Endothelial cell of umbilical vein (primary cell): ENCODE results near the gene POU2F3. TPM values are rescaled to one million over a fixed set of nuclear protein-coding genes. Genes with fewer than 3 reads are reported as not detected.

Experiments used
- BruUV-seq: library from RNA; stranded (reverse); fragments of 400-500 nt; replicated peaks from 2 replicates; lab custom pipeline; 2021; lab: Mats Ljungman, UMichigan
- CTCF ChIA-PET: fragments of 300-600, 350-600 bp; sonication (Branson Sonifier 250); formaldehyde crosslinking; loops from one replicate; lab custom pipeline; 2021; ENCODE audit warnings: antibody characterized with exemption, inconsistent platforms; lab: Charles Lee
- POLR2A ChIA-PET: fragments of 300-600, 350-600 bp; sonication (Branson Sonifier 250); formaldehyde crosslinking; loops from one replicate; lab custom pipeline; 2021; ENCODE audit warnings: antibody characterized with exemption, inconsistent platforms; lab: Charles Lee
- DNase-seq: peaks from one replicate; pipeline ENCODE4 v3.0.0-alpha.2; 2011; ENCODE audit warnings: low read depth, low spot score
- FAIRE-seq: peaks from 2 replicates; lab custom pipeline; 2011; peaks lifted over from hg19 to GRCh38; lab: Jason Lieb, UNC
- H2AFZ ChIP-seq: 2 replicates; pipeline ENCODE4 v1.6.0; 2012; ENCODE audit warnings: low read depth, low read length, control low read depth, inconsistent platforms
- H3K27ac ChIP-seq: 2 replicates; pipeline ENCODE4 v1.5.1; 2011; ENCODE audit warnings: low read depth, mild to moderate bottlenecking, control low read depth, low read length, moderate library complexity; ENCODE audit not compliant: insufficient read depth
- H3K27me3 ChIP-seq, 2 experiments: 2 replicates each; pipeline versions ENCODE4 v1.6.0 to v1.6.1; 2011; ENCODE audit warnings: low read length in 2 of 2, mixed read lengths in 1 of 2; ENCODE audit not compliant: control insufficient read depth in 2 of 2, insufficient read depth in 2 of 2
- H3K36me3 ChIP-seq, 2 experiments: 2 replicates in 1 of 2; 3 replicates in 1 of 2; pipeline ENCODE4 v1.5.1; 2011; ENCODE audit warnings: low read length in 2 of 2, mild to moderate bottlenecking in 1 of 2, moderate library complexity in 1 of 2; ENCODE audit not compliant: control insufficient read depth in 2 of 2, insufficient read depth in 2 of 2; ENCODE audit errors: extremely low read depth in 1 of 2
- H3K4me1 ChIP-seq: 3 replicates; pipeline ENCODE4 v1.5.1; 2011; ENCODE audit warnings: mild to moderate bottlenecking, low read length; ENCODE audit not compliant: control insufficient read depth, insufficient read depth; ENCODE audit errors: extremely low read depth
- H3K4me2 ChIP-seq: 2 replicates; pipeline ENCODE4 v1.6.1; 2011; ENCODE audit warnings: low read length, control low read depth, mixed read lengths; ENCODE audit not compliant: insufficient read depth
- H3K4me3 ChIP-seq, 3 experiments: fragments of 200-600 bp in 1 of 3; sonication (generic), shearing (Covaris generic) in 1 of 3; replicated peaks in 1 of 3; 2 replicates each; pipeline ENCODE4 v1.5.1; 2011 to 2016; ENCODE audit warnings: control low read depth in 3 of 3, low read length in 3 of 3, mild to moderate bottlenecking in 2 of 3, inconsistent platforms in 1 of 3, low read depth in 1 of 3, moderate library complexity in 1 of 3; ENCODE audit not compliant: insufficient read depth in 1 of 3
- H3K79me2 ChIP-seq: 2 replicates; pipeline ENCODE4 v1.6.0; 2012; ENCODE audit warnings: low read length, inconsistent platforms; ENCODE audit not compliant: control insufficient read depth, insufficient read depth
- H3K9ac ChIP-seq: replicated peaks from 2 replicates; pipeline ENCODE3; 2011; ENCODE audit warnings: low read length, control low read depth; ENCODE audit not compliant: insufficient read depth; ENCODE audit errors: extremely low read depth
- H3K9me1 ChIP-seq: replicated peaks from 3 replicates; pipeline ENCODE4 v1.6.0; 2011; ENCODE audit warnings: mild to moderate bottlenecking, low read length; ENCODE audit not compliant: control insufficient read depth, insufficient read depth; ENCODE audit errors: extremely low read depth
- H3K9me3 ChIP-seq: replicated peaks from 2 replicates; pipeline ENCODE4 v1.5.1; 2012; ENCODE audit warnings: low read length, inconsistent platforms; ENCODE audit not compliant: control insufficient read depth, insufficient read depth
- H4K20me1 ChIP-seq: replicated peaks from 2 replicates; pipeline ENCODE3; 2011; ENCODE audit warnings: mild to moderate bottlenecking, low read length; ENCODE audit not compliant: control insufficient read depth, insufficient read depth; ENCODE audit errors: extremely low read depth
- EZH2 ChIP-seq: IDR thresholded peaks from 2 replicates; pipeline ENCODE4 v1.6.1; 2012; ENCODE audit warnings: borderline replicate concordance, low read depth, mild to moderate bottlenecking, moderate library complexity, low read length, inconsistent platforms; ENCODE audit not compliant: severe bottlenecking
- FOS ChIP-seq: IDR thresholded peaks from 2 replicates; pipeline ENCODE4 v1.6.1; 2011; ENCODE audit warnings: mild to moderate bottlenecking, low read length, moderate library complexity, borderline replicate concordance; ENCODE audit not compliant: insufficient read depth
- GATA2 ChIP-seq: IDR thresholded peaks from 2 replicates; pipeline ENCODE4 v1.7.0; 2011; ENCODE audit warnings: low read depth, mild to moderate bottlenecking, moderate library complexity, mixed read lengths, low read length; ENCODE audit not compliant: insufficient read length, insufficient read depth
- JUN ChIP-seq: IDR thresholded peaks from 2 replicates; pipeline ENCODE4 v1.6.1; 2011; ENCODE audit warnings: borderline replicate concordance, low read depth; ENCODE audit not compliant: insufficient read length, insufficient read depth
- MYC ChIP-seq: IDR thresholded peaks from one replicate; pipeline ENCODE4 v1.6.1; 2011; ENCODE audit warnings: mild to moderate bottlenecking, low read depth, low read length
- POLR2A ChIP-seq: IDR thresholded peaks from 2 replicates; pipeline ENCODE4 v1.6.1; 2012; ENCODE audit warnings: low read depth, mild to moderate bottlenecking, control low read depth, low read length
- POLR2AphosphoS5 ChIP-seq: IDR thresholded peaks from 2 replicates; pipeline ENCODE4 v1.6.1; 2012; ENCODE audit warnings: low read depth, mild to moderate bottlenecking, control low read depth, low read length, moderate library complexity; ENCODE audit not compliant: insufficient read depth
- dilution Hi-C: fragments of 300-500 bp; cut with MboI; formaldehyde crosslinking; loops from one replicate; pipeline ENCODE4 v1.15.0; 2019; ENCODE audit warnings: low sequenced_read_pairs; ENCODE audit not compliant: extremely low pct_ligation_motif_present
- intact Hi-C: fragments of 100-400 bp; cut with micrococcal nuclease; formaldehyde crosslinking; loops from one replicate; pipeline ENCODE4 v1.10.0; 2022
- polyA plus RNA-seq, 4 experiments: library from polyadenylated mRNA; depleted of rRNA in 3 of 4; stranded (reverse) in 3 of 4; unstranded in 1 of 4; fragments of >200 nt; gene quantifications; 2 replicates each; pipeline versions ENCODE4 v1.2.1 to v1.2.3, GENCODE V29; 2011 to 2012; ENCODE audit warnings: missing spikeins in 1 of 4
- total RNA-seq: library from RNA; stranded (reverse); gene quantifications from 2 replicates; pipeline ENCODE4 v1.2.3, GENCODE V29; 2021
- TF ChIP-seq, protein P1 (sequence below), 2 donors: IDR thresholded peaks; 1 replicate in 1 of 2; 2 replicates in 1 of 2; pipeline ENCODE4 v1.5.1; 2011; ENCODE audit warnings: low read length in 2 of 2, mild to moderate bottlenecking in 2 of 2, moderate library complexity in 2 of 2, control low read depth in 1 of 2, inconsistent platforms in 1 of 2, low read depth in 1 of 2; ENCODE audit not compliant: insufficient read depth in 1 of 2; ENCODE audit errors: extremely low read depth in 1 of 2
- TF ChIP-seq, protein P2 (sequence below): IDR thresholded peaks from 2 replicates; pipeline ENCODE4 v1.6.1; 2011; ENCODE audit not compliant: insufficient read depth, insufficient read length

The POU2F3 gene
- total and polyA plus RNA-seq, 2 donors (not counting 3 experiments of a cell fraction or from before 2014, with no cell fraction given) = 0.06 TPM; not detected in 1

DNA sequence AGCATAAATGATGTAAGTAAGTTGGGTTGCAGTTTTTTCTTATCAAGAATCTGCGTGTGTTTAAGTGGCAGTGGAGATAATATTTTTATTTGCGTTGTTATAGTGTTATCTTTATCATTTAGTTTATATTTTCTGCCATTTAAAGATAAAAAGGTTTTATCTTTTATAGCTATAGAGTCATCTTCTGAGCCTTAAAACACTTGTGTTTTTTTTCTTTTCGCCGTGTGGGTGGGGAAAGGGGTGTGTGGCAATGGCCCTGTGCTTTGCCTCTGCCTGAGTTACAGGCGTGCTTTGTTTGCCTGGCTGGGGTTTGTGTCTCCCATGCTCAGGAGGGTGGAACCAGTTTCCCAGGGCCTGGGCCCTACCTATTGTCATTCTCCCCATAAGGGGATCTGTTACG is 112.5 kb downstream of the POU2F3 start:
- CTCF ChIA-PET = interaction anchor here (1.1 kb wide), 1 partner anchor 10 kb away, joined by 4 read pairs; no protein-coding TSS in a partner anchor
- no TSS peak for BruUV-seq
- intact Hi-C loops = no loop called here

More for the DNA sequence above, 112.5 kb downstream of the POU2F3 start:
- Histone ChIP-seq H3K9me3 (no peaks in the 10 kb centered on the region), H3K79me2 (peaks cover 96% of the 10 kb centered on the region), H2AFZ (no peak overlapping the region), H4K20me1 (peaks cover 10% of the 10 kb centered on the region), H3K4me1 (peaks cover 2% of the 10 kb centered on the region), H3K9me1 (no peaks in the 10 kb centered on the region), H3K27me3 (no peaks in the 10 kb centered on the region), H3K4me3 (no peak overlapping the region), H3K27ac (no peak overlapping the region), H3K9ac (no peak overlapping the region), H3K4me2 (no peak overlapping the region), H3K36me3 (peaks cover 0 to 3% of the 10 kb centered on the region in 2 experiments)
- no peak for DNase-seq
- TF ChIP-seq POLR2AphosphoS5 (no peak), EZH2 (no peak), FOS (no peak), MYC (no peak), POLR2A (no peak), JUN (no peak), GATA2 (no peak)
- TF ChIP-seq, protein P1, sequence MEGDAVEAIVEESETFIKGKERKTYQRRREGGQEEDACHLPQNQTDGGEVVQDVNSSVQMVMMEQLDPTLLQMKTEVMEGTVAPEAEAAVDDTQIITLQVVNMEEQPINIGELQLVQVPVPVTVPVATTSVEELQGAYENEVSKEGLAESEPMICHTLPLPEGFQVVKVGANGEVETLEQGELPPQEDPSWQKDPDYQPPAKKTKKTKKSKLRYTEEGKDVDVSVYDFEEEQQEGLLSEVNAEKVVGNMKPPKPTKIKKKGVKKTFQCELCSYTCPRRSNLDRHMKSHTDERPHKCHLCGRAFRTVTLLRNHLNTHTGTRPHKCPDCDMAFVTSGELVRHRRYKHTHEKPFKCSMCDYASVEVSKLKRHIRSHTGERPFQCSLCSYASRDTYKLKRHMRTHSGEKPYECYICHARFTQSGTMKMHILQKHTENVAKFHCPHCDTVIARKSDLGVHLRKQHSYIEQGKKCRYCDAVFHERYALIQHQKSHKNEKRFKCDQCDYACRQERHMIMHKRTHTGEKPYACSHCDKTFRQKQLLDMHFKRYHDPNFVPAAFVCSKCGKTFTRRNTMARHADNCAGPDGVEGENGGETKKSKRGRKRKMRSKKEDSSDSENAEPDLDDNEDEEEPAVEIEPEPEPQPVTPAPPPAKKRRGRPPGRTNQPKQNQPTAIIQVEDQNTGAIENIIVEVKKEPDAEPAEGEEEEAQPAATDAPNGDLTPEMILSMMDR (IDR thresholded peaks at IDR 0.05; ENCODE audit: extremely low read depth in 1 of 2, insufficient read depth in 1 of 2, low read depth in 1 of 2, low read length in 2 of 2) = no peak
- TF ChIP-seq, protein P2, sequence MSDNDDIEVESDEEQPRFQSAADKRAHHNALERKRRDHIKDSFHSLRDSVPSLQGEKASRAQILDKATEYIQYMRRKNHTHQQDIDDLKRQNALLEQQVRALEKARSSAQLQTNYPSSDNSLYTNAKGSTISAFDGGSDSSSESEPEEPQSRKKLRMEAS = no peak
- dilution Hi-C loops = no loop called here
- no peak for FAIRE-seq
- POLR2A ChIA-PET = no interaction called here
